H1 (cell line): Measurements from ENCODE around the gene GPC6. TPM values are rescaled to one million over a fixed set of nuclear protein-coding genes. Genes with fewer than 3 reads are reported as not detected.

Experiments used
- CREB1 ChIP-seq: IDR thresholded peaks from 2 replicates; pipeline ENCODE4 v1.6.1; 2012; ENCODE audit warnings: inconsistent platforms
- EP300 ChIP-seq, 2 experiments: IDR thresholded peaks; 1 replicate in 1 of 2; 2 replicates in 1 of 2; pipeline ENCODE4 v1.6.1; 2011 to 2012; ENCODE audit warnings: low read depth in 2 of 2, low read length in 2 of 2, mild to moderate bottlenecking in 2 of 2, borderline replicate concordance in 1 of 2, inconsistent platforms in 1 of 2, moderate library complexity in 1 of 2
- KDM1A ChIP-seq: fragments of 200-600, 300-600 bp; sonication (generic); IDR thresholded peaks from 2 replicates; pipeline ENCODE4 v1.7.1; 2016; ENCODE audit warnings: mild to moderate bottlenecking, low read length, borderline replicate concordance
- KDM5A ChIP-seq: fragments of 200-600 bp; IDR thresholded peaks from 2 replicates; pipeline ENCODE4 v1.7.1; 2012; ENCODE audit warnings: mild to moderate bottlenecking, low read length, inconsistent platforms, mixed read lengths
- TAF1 ChIP-seq: IDR thresholded peaks from 2 replicates; pipeline ENCODE4 v1.6.1; 2011; ENCODE audit warnings: mild to moderate bottlenecking, low read depth, low read length
- TBP ChIP-seq: IDR thresholded peaks from 2 replicates; pipeline ENCODE4 v1.6.1; 2011; ENCODE audit warnings: low read depth, low read length, improper control_type of control experiment
- polyA plus RNA-seq, 7 experiments: library from polyadenylated mRNA; depleted of rRNA in 3 of 7; stranded (reverse) in 5 of 7; unstranded in 2 of 7; fragments of >200 nt in 5 of 7; fragments of 200-250 nt in 2 of 7; gene quantifications; 1 replicate in 5 of 7; 2 replicates in 1 of 7; 4 replicates in 1 of 7; pipeline versions ENCODE4 v1.2.1 to v1.2.3, GENCODE V29; 2011 to 2013; ENCODE audit warnings: missing spikeins in 2 of 7, mixed read lengths in 2 of 7
- total RNA-seq: library from RNA; stranded (reverse); fragmentation: NEBNext Ultra II Directional; extraction: Animal tissue kit (Norgen Biotek cat#: 25700); gene quantifications from 2 replicates; pipeline ENCODE4 v1.2.1, GENCODE V29; 2021
- TF ChIP-seq, protein P1 (sequence below): IDR thresholded peaks from 2 replicates; pipeline ENCODE4 v1.6.1; 2012; ENCODE audit warnings: inconsistent platforms

The GPC6 gene
- total and polyA plus RNA-seq, 2 of the 8 experiments (the other 6 are each of a cell fraction or from before 2014, with no cell fraction given): 5.4 to 12.0 TPM

GRCh38 chr13:93309886-93310523 is 83.4 kb downstream of the GPC6 start (continued):
- TF ChIP-seq, protein P1, sequence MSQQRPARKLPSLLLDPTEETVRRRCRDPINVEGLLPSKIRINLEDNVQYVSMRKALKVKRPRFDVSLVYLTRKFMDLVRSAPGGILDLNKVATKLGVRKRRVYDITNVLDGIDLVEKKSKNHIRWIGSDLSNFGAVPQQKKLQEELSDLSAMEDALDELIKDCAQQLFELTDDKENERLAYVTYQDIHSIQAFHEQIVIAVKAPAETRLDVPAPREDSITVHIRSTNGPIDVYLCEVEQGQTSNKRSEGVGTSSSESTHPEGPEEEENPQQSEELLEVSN: no peak
- TF ChIP-seq CREB1: no peak
- TF ChIP-seq TAF1: no peak
- TF ChIP-seq KDM1A: no peak
- no peak for TF ChIP-seq TBP
- TF ChIP-seq KDM5A: no peak
- no peak for TF ChIP-seq EP300 (IDR thresholded peaks at IDR 0.05; ENCODE audit: borderline replicate concordance in 1 of 2, low read depth in 2 of 2, low read length in 2 of 2)
- TF ChIP-seq, all 59 proteins: peak for 0
